GM20000 (cell line): ENCODE measurements around the gene MED12L.

Experiments
- DNase-seq: peaks from one replicate; pipeline ENCODE4 v3.0.0; 2012; ENCODE audit warnings: low spot score
- TF ChIP-seq, protein P1 (sequence below): IDR thresholded peaks from 2 replicates; pipeline ENCODE4 v1.5.1; 2012; ENCODE audit warnings: mild to moderate bottlenecking, control low read depth; ENCODE audit errors: extremely low read depth, missing control alignments

The MED12L gene

DNA sequence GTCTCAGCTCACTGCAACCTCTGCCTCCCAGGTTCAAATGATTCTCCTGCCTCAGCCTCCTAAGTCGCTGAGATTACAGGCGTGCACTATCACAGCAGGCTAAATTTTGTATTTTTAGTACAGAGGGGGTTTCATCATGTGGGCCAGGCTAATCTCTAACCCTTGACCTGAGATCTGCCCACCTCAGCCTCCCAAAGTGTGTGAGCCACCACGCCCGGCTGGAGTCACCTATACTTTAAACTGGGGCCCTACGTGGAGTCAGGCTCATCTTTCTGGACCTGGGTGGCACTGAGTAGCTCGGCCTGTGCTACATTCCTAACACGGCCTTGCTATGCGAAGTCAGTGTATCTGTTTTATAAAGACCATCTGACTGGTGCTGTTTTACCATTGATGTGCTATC is 111.8 kb downstream of the MED12L start:
- no peak for DNase-seq
- TF ChIP-seq, protein P1, sequence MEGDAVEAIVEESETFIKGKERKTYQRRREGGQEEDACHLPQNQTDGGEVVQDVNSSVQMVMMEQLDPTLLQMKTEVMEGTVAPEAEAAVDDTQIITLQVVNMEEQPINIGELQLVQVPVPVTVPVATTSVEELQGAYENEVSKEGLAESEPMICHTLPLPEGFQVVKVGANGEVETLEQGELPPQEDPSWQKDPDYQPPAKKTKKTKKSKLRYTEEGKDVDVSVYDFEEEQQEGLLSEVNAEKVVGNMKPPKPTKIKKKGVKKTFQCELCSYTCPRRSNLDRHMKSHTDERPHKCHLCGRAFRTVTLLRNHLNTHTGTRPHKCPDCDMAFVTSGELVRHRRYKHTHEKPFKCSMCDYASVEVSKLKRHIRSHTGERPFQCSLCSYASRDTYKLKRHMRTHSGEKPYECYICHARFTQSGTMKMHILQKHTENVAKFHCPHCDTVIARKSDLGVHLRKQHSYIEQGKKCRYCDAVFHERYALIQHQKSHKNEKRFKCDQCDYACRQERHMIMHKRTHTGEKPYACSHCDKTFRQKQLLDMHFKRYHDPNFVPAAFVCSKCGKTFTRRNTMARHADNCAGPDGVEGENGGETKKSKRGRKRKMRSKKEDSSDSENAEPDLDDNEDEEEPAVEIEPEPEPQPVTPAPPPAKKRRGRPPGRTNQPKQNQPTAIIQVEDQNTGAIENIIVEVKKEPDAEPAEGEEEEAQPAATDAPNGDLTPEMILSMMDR, result no peak

DNA sequence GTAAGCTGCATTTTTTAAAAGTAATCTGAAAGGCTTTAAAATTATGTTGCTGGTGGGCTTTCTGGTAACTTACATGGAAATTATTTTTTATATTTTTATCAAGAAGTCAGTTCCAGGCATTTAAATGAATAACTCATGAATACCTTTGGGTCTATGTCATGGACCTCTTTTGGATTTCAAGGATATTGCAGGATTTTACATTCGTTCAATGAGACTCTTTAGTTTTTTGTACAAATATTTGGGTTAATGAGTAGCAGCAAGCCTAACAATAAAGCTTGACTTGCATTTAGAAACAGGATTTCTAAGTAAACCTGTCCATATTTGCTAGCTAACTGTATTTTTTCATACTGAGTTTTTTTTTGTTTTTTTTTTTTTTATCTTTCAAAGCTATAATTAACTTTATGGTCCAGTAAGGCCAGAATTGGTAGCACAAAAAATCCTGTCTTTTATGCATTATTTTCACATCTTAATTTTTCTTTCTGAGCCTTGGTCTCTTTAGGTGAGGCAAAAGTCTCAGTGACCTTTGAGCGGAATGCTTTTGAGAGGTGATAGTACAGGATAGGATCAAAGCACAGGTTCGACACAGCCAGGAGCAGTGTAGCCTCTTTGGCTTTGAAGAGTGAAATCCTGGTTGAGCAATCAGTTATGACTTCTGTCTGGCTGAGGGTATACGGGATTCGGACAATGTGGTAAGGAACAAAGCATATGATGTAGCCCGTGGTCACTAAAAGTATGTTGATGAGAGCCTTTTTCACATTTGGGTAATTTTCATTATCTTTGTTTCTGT is 112.7 kb downstream of the MED12L start:
- TF ChIP-seq, protein P1, result no peak
- no peak for DNase-seq

DNA sequence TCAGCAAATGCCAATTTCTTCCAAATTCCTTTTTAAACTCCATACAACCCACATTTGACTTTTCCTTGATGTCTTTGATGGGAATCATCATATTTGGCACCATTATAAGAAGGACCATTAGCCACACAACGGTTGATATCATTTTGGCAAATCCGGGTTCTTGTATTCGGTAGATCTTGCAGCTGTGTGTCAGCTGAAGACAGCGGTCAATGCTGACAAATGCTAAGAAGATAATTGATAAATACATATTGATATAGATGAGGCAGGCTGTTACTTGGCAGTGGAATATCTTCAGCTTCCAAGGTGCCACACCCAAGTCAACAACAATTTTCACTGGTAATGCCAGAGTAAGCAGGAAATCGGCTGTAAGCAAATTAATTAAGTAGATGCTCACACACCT is 113.4 kb downstream of the MED12L start:
- TF ChIP-seq, protein P1, result no peak
- no peak for DNase-seq

DNA sequence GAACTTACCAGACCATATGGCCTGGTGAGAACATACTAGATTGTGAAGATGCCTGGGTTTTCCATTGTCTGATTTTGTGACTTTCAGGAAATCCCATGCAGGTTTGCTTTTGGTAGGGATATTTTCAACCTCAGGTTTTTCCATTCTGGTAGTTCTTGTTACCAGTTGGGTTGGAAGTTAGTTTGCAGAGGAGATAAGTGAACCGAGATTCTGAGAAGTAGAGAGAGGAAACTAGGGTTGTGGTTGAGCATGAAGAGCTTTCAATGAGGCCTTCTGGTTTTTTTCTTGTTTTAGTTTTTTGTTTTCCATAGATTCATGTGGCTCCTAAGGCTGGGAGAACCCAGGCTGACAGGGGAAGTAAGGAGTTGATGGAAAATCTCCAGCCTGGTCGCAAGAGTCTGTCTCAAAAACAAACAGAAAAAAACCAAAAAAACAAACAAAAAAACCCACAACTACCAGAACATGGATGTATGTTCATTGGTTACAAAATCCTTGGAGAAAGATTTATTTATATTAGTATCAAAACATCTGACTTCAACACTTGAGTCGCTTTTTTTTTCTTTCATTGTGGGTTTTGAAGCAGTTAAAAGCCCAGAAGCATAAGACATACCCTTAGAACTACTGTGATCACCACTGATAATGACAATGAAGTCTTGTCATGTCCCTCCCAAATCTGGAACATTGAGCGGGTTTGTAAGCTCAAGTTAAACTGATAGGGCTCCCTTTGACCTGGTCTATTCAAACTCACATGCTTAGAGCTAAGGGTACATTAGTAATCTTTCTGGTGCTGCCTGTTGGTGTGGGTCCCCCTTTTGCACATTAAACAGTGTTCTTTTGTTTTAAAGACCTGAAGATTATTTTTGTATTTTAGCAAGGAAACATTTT is 114.3 kb downstream of the MED12L start:
- TF ChIP-seq, protein P1, result no peak
- DNase-seq, result no peak

DNA sequence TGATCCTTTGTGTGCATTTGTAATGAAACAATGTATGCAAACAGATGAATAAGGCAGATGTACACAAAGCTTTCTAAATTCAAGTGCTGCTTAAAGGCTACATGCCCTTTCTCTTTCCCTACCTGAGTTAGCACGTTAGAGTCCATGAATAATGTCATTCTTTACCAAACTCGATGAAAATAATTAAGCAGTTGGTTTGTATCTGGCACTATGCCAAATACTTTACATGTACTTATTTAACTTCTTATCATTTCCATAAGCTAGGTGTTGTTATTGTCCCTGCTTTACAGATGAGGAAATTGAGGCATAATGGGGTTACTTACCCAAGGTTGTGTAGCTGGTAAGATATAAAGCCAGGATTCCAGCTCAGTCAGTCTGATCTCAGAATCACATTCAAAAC is 115.1 kb downstream of the MED12L start:
- DNase-seq, result no peak
- TF ChIP-seq, protein P1, result no peak

DNA sequence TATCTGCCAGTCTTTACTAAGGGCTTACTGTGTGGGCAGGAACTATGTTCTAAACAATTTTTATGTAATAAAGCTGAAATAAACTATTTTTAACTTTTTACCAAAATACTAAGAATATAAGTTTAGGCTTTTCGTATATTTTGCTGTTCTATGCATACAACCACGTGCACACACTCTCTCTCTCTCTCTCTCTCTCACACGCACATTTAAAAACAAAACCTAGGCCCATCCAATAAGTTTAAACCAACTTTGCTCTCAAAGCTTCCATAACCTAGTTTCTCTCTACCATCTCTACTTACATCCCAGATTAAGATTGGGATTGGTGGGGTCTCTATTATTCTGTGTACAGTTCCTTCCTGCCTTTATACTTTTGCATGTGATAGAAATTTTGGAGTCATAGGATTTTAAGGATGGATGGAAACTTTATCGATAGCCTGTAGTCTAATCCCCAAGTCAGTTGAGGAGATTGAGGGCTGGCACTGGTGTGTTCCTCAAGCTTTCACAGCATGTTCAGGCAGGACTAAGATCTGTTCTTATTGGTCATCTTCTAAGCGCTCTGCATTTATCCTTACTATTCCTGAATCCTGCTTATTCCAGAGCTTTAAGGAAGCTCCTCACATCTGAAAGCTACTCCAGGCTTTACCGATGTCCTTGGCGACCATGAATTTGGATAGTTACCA is 115.7 kb downstream of the MED12L start:
- no peak for DNase-seq
- TF ChIP-seq, protein P1, result no peak
